NCI-H1105 (cell line): ENCODE results near the gene FGD4.

Experiments used
- DNase-seq: peaks from one replicate; lab custom pipeline; 2025; lab: John Stamatoyannopoulos, UW

Gene FGD4

GRCh38 chr12:32457251-32458025 lies 58.1 kb downstream of the FGD4 start:
- DNase-seq: no peak

- no peak for DNase-seq
Measured at GRCh38 chr12:32460638-32461037, 61.3 kb downstream of the FGD4 start.

GRCh38 chr12:32462908-32463307 lies 63.5 kb downstream of the FGD4 start:
- DNase-seq: no peak

- no peak for DNase-seq
Measured at GRCh38 chr12:32466187-32466586, 66.8 kb downstream of the FGD4 start.

- DNase-seq: no peak
Measured at GRCh38 chr12:32466986-32467711, 67.8 kb downstream of the FGD4 start.

- DNase-seq: no peak
Measured at GRCh38 chr12:32467959-32468863, 68.9 kb downstream of the FGD4 start.

GRCh38 chr12:32470936-32471470 lies 71.6 kb downstream of the FGD4 start:
- DNase-seq: no peak

GRCh38 chr12:32471591-32472001 lies 72.2 kb downstream of the FGD4 start:
- no peak for DNase-seq

- no peak for DNase-seq
Measured at GRCh38 chr12:32475724-32476123, 76.4 kb downstream of the FGD4 start.

- no peak for DNase-seq
Measured at GRCh38 chr12:32476446-32476845, 77.1 kb downstream of the FGD4 start.

- DNase-seq: no peak
Measured at GRCh38 chr12:32477714-32478113, 78.4 kb downstream of the FGD4 start.

- no peak for DNase-seq
Measured at GRCh38 chr12:32478166-32478565, 78.8 kb downstream of the FGD4 start.

- no peak for DNase-seq
Measured at GRCh38 chr12:32478858-32479725, 79.7 kb downstream of the FGD4 start.

GRCh38 chr12:32482226-32482625 lies 82.9 kb downstream of the FGD4 start:
- DNase-seq: no peak

- DNase-seq: no peak
Measured at GRCh38 chr12:32483499-32483898, 84.1 kb downstream of the FGD4 start.

- DNase-seq: no peak
Measured at GRCh38 chr12:32483993-32484392, 84.6 kb downstream of the FGD4 start.

GRCh38 chr12:32486158-32486557 lies 86.8 kb downstream of the FGD4 start:
- DNase-seq: no peak

GRCh38 chr12:32488132-32488531 lies 88.8 kb downstream of the FGD4 start:
- no peak for DNase-seq

GRCh38 chr12:32489070-32489469 lies 89.7 kb downstream of the FGD4 start:
- DNase-seq: no peak

GRCh38 chr12:32490801-32491200 lies 91.4 kb downstream of the FGD4 start:
- DNase-seq: no peak

- no peak for DNase-seq
Measured at GRCh38 chr12:32493282-32493681, 93.9 kb downstream of the FGD4 start.
